Activated CD4-positive, alpha-beta T cell treated with anti-CD3 and anti-CD28 coated beads, Interleukin-10, Interleukin-2, amounts not matched to agents 100 ng/mL and 50 ng/mL, durations not matched to agents 16 hours and 8 hours (primary cell): ENCODE measurements around the gene FCHO2.

Experiments
- DNase-seq: peaks from one replicate; pipeline ENCODE4 v3.0.0-alpha.2; 2020

The FCHO2 gene

DNA sequence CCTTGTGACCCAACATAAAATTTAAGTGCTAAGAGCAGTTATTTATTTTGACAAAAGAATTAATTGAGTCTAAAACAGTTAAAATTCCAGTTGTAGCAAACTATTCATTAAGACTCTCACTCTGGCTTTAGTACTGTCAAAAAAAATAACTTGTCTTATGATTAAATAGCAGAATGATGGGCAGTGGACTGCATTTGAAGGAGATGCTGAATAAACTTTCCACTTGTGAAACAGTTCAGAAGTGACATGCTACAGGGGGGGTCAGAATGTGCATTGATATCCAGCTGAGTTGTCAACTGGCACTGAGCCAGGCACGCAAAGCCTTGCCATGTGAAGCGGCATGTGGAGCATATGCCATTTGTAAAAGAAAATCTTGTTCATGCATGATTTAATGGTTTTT is 76.0 kb downstream of the FCHO2 start:
- no peak for DNase-seq

DNA sequence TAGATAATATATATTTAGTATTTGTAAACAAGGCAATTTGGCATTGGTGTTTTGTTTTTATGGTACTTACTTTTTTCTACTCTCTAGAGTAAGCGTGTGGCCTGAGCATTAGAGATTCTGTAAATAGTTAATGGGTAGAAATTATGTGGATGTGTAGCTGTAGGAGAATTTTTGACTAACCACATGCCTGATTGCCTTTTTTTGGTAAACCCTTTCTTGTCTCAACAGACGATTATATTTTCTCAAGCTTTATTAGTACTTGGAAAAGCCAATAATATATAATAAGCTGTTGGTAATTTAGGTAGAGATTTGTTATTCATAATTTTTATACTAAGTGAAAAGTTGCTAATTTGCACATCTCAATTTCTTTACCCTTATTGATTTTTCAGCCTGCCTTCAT is 76.8 kb downstream of the FCHO2 start:
- no peak for DNase-seq

DNA sequence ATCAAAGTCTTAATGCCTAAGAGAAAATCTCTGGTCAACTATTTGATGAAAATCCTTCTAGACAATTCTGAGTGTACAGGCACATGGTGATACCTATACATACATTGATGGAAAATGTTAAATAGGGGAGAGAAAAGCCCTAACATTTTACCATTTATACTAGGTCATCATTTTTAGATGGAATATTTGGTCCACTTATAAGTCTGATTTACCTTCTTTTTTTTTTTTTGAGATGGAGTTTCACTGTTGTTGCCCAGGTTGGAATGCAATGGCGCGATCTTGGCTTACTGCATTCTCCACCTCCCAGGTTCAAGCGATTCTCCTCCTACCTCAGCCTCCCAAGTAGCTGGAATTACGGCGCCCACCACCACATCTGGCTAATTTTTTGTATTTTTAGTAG is 81.7 kb downstream of the FCHO2 start:
- no peak for DNase-seq

GRCh38 chr5:73039082-73039481 is 83.2 kb downstream of the FCHO2 start:
- no peak for DNase-seq

DNA sequence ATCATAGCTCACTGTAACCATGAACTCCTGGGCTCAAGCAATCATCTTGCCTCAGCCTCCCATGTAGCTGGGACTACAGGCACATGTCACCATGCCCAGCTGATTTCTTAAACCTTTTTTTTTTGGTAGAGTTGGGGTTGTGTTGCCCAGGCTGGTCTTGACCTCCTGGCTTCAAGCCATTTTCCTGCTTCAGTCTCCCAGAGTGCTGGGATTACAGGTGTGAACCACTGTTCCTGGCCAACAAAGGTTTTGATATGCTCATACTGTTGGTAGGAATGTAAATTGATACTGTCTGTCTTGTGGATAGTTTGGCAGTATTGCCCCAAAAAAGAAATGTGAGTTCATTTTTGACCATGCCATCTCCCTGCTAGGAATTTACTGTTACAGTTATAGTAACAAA is 87.2 kb downstream of the FCHO2 start:
- no peak for DNase-seq

- no peak for DNase-seq
These were observed 88.7 kb downstream of the FCHO2 start for GRCh38 chr5:73044546-73044945.

- no peak for DNase-seq
These were observed 89.8 kb downstream of the FCHO2 start for GRCh38 chr5:73045623-73046022.

DNA sequence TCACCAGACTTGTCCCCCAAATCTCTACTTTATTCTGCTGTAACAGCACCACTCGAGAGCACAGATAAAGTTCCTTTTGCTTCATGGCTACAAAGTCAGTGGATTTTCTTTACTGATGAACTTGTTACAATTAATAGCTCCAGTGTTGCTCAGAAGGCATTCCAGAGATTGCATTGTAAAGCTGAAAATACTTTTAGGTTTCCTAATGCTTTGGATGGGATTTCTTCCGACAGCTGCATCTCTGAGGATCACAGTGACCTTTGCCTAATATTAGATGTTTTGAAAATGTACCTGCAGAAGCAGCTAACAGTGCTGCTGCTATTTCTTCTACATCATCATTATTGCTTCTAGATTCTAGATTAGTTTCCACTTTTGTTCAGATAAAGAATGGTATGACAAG is 105.8 kb downstream of the FCHO2 start:
- no peak for DNase-seq

DNA sequence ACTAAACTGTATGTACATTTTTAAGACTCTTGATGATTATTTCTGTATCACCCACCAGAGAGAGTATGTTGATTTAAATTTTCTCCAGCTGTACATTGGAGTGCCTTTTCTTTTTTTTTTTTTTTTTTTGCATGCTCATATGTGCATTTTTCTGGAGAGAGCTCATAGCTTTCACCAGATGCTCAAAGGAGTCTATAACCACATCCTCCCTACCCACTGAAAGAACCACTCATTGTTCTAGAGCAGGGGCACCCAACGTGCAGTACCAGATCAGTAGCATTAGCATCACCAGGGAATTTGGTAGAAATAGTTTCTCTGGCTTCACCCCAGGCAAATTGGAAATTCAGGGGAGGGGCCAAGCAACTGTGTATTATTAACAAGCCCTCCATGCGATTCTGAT is 110.6 kb downstream of the FCHO2 start:
- DNase-seq, result no peak

DNA sequence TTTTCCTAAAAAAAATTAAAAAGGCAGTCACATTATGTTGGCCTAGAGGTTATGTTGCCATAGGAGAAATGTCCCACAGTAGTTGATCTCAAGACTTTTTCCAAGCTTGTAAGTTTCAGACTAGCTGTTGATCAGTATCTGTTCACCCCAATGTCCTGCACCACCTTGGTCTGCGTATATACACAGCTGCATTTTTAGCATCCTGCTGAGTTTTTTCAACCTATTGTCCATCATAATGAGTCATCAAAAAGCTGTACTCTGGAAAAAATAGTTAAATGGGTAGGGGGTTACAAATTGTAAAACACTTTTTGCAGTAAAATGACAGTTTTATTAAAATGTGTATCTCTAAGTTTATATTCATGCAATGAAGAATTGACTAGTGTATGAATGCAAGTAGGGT is 111.4 kb downstream of the FCHO2 start:
- no peak for DNase-seq

GRCh38 chr5:73081093-73081492 is 125.3 kb downstream of the FCHO2 start:
- no peak for DNase-seq

GRCh38 chr5:73088026-73088425 is 132.2 kb downstream of the FCHO2 start:
- DNase-seq, result no peak

GRCh38 chr5:73093943-73094342 is 138.1 kb downstream of the FCHO2 start:
- peak; percentile 10 for DNase-seq

GRCh38 chr5:73094415-73094814 is 138.6 kb downstream of the FCHO2 start:
- no peak for DNase-seq

DNA sequence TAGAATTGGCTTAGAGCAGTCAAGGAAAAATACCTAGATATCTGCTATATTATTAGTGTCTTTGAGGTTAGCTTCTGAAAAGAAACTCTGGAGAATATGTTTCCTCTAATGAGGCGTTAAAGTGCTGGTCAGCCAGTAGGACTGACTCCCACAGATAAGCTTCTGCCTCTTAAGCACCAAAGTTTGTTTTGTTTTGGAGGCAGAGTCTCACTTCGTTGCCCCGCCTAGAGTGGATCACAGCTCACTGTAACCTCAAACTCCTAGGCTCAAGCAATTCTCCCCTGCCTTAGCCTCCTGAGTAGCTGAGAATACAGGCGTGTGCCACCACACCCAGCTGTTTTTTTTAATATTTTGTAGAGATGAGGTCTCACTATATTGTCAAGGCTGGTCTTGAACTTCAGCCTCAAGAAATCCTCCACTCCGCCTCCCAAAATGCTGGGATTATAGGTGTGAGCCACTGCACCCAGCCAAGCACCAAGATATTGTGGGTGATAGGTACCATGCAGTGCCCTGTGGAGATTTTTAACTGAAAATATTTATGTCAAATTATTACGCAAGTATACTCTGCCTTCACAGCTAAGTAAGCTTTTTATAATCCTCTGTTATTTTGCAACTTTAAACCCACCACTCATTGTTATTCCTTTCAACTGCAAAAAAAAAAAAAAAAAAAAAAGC is 139.9 kb downstream of the FCHO2 start:
- no peak for DNase-seq

GRCh38 chr5:73096239-73096575 is 140.4 kb downstream of the FCHO2 start:
- DNase-seq, result no peak

DNA sequence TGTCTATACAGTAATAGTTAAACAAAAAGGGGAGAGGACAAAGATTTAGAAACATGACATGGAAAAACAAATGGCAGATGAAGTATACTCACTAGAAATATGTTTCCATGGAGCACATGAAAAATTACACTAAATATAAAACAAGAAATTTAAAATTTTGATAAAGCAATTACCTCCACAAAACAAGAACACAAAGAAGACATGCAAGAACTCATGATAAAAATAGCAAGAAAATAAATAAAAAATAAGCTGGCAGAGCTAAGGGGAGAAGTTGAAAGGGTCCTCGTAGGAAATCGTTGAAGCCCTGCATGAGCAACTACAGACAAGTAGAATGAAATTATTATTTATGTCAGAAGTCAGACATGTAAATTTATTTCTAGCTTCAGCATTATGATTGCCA is 141.9 kb downstream of the FCHO2 start:
- no peak for DNase-seq

GRCh38 chr5:73100109-73100508 is 144.3 kb downstream of the FCHO2 start:
- DNase-seq, result no peak

DNA sequence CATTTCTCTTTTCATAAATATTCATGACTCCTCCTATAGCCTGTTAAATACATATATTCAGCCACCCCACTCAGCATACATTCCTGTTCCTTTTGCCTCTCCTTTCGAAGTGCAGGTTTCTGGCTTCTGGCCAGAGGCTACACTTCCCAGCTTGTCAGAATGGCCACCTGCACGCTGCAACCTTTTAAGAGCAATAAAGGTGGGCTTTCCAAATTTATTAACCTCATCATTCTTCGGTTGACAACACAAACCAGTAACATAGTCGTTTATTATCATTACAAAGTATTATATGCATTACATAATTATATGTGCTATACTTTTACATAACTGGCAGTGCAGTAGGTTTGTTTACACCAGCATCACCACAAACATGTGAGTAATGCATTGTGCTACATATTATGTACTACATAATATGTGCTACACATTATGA is 148.0 kb downstream of the FCHO2 start:
- DNase-seq, result no peak

GRCh38 chr5:73104326-73104725 is 148.5 kb downstream of the FCHO2 start:
- no peak for DNase-seq

- DNase-seq, result no peak
These were observed 150.5 kb downstream of the FCHO2 start for GRCh38 chr5:73106335-73106734.

- no peak for DNase-seq
These were observed 154.3 kb downstream of the FCHO2 start for GRCh38 chr5:73110190-73110589.

- DNase-seq, result no peak
These were observed 155.7 kb downstream of the FCHO2 start for GRCh38 chr5:73111536-73111935.

- DNase-seq, result no peak
These were observed 156.5 kb downstream of the FCHO2 start for GRCh38 chr5:73112359-73112758.

- no peak for DNase-seq
These were observed 158.3 kb downstream of the FCHO2 start for GRCh38 chr5:73114044-73114688.
